ENCODE results near the gene AOPEP. TPM values are rescaled to one million over a fixed set of nuclear protein-coding genes. Genes with fewer than 3 reads are reported as not detected.
A peak's percentile ranks its signal among the peaks of the same experiment; 100 is the strongest.

AOPEP gene
- total and polyA plus RNA-seq, 2 of the 13 experiments (the other 11 are each of a cell fraction or from before 2014, with no cell fraction given) = 22.2 to 41.6 TPM

DNA sequence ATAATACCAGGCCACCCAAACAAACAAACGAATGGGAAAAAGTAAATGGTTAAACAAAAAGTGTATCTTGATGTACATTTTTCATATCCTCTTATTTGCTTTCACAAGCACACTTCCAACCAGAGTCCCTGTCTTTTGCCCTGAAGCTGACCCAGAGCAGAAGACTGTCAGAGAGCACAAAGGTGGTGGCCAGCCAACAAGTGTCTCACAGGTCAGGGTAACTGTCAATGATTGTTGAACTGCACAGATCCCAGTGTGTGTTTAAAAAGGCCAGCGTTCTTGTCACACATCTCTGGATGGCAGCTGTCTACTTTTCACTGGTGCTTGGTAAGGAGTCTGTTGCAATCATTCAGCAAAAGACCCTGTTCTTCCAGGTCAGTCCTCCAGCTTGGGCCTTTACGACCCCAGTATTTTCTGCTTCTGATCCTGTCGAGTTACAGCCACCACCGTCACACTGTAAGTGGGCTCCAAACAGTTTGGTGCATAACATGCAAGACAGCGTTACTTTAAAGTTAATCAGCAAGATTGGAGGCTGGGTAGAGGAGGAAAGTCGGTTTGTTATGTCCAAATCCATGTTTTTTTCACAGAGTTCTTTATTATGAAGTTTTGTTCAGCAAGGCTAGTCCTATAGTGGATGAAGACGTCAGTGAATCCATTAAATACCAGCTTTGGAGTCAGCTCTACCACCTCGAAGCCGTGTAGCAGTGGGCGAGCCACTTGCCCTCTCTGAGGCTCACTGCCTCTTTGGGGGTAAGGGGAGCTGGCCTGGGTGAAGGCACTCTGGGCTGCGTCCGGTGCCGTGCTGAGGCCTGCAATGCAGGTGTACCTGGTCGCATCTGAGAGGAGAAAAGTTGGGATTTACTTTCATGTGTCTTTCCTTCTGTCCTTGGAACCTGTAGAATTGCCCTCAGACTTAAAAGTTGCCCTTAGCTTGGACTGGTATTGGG, 265.7 kb downstream of the AOPEP start (continued):
- no peak for TF ChIP-seq ZNF30 (CRISPR knock-in tag; IDR thresholded peaks at IDR 0.05)
- peak; percentile 56; the same call in 1 of the 2 replicates for TF ChIP-seq NR2C2 (CRISPR knock-in tag; IDR thresholded peaks at IDR 0.05; ENCODE audit: borderline replicate concordance)
- TF ChIP-seq ZNF746 (CRISPR knock-in tag; IDR thresholded peaks at IDR 0.05) = peak; percentile 26; the same call in 1 of the 2 replicates
- peak; percentile 89 for TF ChIP-seq ZBTB7B (CRISPR knock-in tag; IDR thresholded peaks at IDR 0.05)
- no peak for TF ChIP-seq KLF13 (CRISPR knock-in tag; IDR thresholded peaks at IDR 0.05)
- no peak for TF ChIP-seq ZNF33B (CRISPR knock-in tag; IDR thresholded peaks at IDR 0.05)
- TF ChIP-seq MATR3 (CRISPR knock-in tag; IDR thresholded peaks at IDR 0.05) = no peak
- no peak for TF ChIP-seq ZSCAN9 (CRISPR knock-in tag; IDR thresholded peaks at IDR 0.05; ENCODE audit: borderline replicate concordance)
- no peak for TF ChIP-seq REL (CRISPR knock-in tag; conservative IDR thresholded peaks at IDR 0.05)
- TF ChIP-seq TOE1 (CRISPR knock-in tag; IDR thresholded peaks at IDR 0.05) = no peak
- no peak for TF ChIP-seq ARNT (IDR thresholded peaks at IDR 0.05)
- no peak for TF ChIP-seq SIN3B (IDR thresholded peaks at IDR 0.05; ENCODE audit: low read length)
- peak in 1 of 2 experiments; percentile 77; a peak in 2 of 4 replicates for TF ChIP-seq EP300 (IDR thresholded peaks at IDR 0.05; ENCODE audit: low read depth in 2 of 2, low read length in 2 of 2)
- no peak; the same call in 1 of the 2 replicates for TF ChIP-seq EP300 (CRISPR knock-in tag; IDR thresholded peaks at IDR 0.05; ENCODE audit: borderline replicate concordance)
- no peak for TF ChIP-seq CHCHD3 (CRISPR knock-in tag; IDR thresholded peaks at IDR 0.05)
- peak; percentile 83 for TF ChIP-seq HDAC1 (CRISPR knock-in tag; IDR thresholded peaks at IDR 0.05)
- peak; percentile 71 for TF ChIP-seq HNF4G (IDR thresholded peaks at IDR 0.05; ENCODE audit: borderline replicate concordance, low read depth, low read length)
- no peak; the same call in none of the 2 replicates for TF ChIP-seq HNF4G (CRISPR knock-in tag; IDR thresholded peaks at IDR 0.05; ENCODE audit: borderline replicate concordance, low read depth)
- TF ChIP-seq MXD3 (CRISPR knock-in tag; IDR thresholded peaks at IDR 0.05) = no peak
- TF ChIP-seq ZSCAN22 (CRISPR knock-in tag; IDR thresholded peaks at IDR 0.05) = no peak
- no peak for TF ChIP-seq EEA1 (CRISPR knock-in tag; IDR thresholded peaks at IDR 0.05; ENCODE audit: borderline replicate concordance)
- TF ChIP-seq ZNF253 (CRISPR knock-in tag; IDR thresholded peaks at IDR 0.05; ENCODE audit: borderline replicate concordance) = no peak
- TF ChIP-seq, protein P1, sequence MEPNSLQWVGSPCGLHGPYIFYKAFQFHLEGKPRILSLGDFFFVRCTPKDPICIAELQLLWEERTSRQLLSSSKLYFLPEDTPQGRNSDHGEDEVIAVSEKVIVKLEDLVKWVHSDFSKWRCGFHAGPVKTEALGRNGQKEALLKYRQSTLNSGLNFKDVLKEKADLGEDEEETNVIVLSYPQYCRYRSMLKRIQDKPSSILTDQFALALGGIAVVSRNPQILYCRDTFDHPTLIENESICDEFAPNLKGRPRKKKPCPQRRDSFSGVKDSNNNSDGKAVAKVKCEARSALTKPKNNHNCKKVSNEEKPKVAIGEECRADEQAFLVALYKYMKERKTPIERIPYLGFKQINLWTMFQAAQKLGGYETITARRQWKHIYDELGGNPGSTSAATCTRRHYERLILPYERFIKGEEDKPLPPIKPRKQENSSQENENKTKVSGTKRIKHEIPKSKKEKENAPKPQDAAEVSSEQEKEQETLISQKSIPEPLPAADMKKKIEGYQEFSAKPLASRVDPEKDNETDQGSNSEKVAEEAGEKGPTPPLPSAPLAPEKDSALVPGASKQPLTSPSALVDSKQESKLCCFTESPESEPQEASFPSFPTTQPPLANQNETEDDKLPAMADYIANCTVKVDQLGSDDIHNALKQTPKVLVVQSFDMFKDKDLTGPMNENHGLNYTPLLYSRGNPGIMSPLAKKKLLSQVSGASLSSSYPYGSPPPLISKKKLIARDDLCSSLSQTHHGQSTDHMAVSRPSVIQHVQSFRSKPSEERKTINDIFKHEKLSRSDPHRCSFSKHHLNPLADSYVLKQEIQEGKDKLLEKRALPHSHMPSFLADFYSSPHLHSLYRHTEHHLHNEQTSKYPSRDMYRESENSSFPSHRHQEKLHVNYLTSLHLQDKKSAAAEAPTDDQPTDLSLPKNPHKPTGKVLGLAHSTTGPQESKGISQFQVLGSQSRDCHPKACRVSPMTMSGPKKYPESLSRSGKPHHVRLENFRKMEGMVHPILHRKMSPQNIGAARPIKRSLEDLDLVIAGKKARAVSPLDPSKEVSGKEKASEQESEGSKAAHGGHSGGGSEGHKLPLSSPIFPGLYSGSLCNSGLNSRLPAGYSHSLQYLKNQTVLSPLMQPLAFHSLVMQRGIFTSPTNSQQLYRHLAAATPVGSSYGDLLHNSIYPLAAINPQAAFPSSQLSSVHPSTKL (CRISPR knock-in tag; IDR thresholded peaks at IDR 0.05) = peak; percentile 89
- no peak for TF ChIP-seq RFX5 (IDR thresholded peaks at IDR 0.05; ENCODE audit: low read depth, low read length)
- TF ChIP-seq ZNF33A (CRISPR knock-in tag; IDR thresholded peaks at IDR 0.05; ENCODE audit: borderline replicate concordance) = no peak
- no peak for TF ChIP-seq ZNF788 (CRISPR knock-in tag; IDR thresholded peaks at IDR 0.05; ENCODE audit: borderline replicate concordance)
